Adrenal gland (tissue), 12 donors: ENCODE measurements around the gene AFAP1. TPM values are rescaled to one million over a fixed set of nuclear protein-coding genes. Genes with fewer than 3 reads are reported as not detected.

Experiments
- DNase-seq, 7 donors: peaks; one replicate each; pipeline ENCODE4 v3.0.0-alpha.2; 2019 to 2020
- H3K27ac ChIP-seq, 5 donors: fragments of 200-600 bp; sonication (generic) in 4 of 5; 1 replicate in 3 of 5; 2 replicates in 2 of 5; pipeline versions ENCODE4 v1.5.1 to v1.8.0; 2016 to 2020; ENCODE audit warnings: mild to moderate bottlenecking in 1 of 5
- H3K27me3 ChIP-seq: fragments of 200-600 bp; 2 replicates; pipeline ENCODE4 v1.8.0; 2021
- H3K36me3 ChIP-seq, 2 donors: fragments of 200-600 bp; replicated peaks in 1 of 2; 1 replicate in 1 of 2; 2 replicates in 1 of 2; pipeline versions ENCODE4 v1.5.1 to v1.8.0; 2018 to 2022
- H3K4me1 ChIP-seq, 2 donors: fragments of 200-600 bp; replicated peaks in 1 of 2; 1 replicate in 1 of 2; 2 replicates in 1 of 2; pipeline versions ENCODE4 v1.5.1 to v1.8.0; 2018 to 2021
- H3K4me3 ChIP-seq, 4 donors: fragments of 200-600 bp; sonication (generic) in 3 of 4; one replicate each; pipeline ENCODE4 v1.5.1; 2016 to 2018
- H3K9me3 ChIP-seq, 3 donors: fragments of 200-600 bp; sonication (generic) in 1 of 3; replicated peaks in 1 of 3; 1 replicate in 2 of 3; 2 replicates in 1 of 3; pipeline versions ENCODE4 v1.5.1 to v1.8.0; 2016 to 2021
- POLR2A ChIP-seq, 2 donors: fragments of 450-650 bp; IDR thresholded peaks; one replicate each; pipeline ENCODE4 v1.6.1; 2017; ENCODE audit warnings: antibody characterized with exemption in 2 of 2, mild to moderate bottlenecking in 2 of 2, moderate library complexity in 1 of 2
- WGBS, 4 donors: extraction: QIAGEN DNeasy Blood & Tissue Kit in 2 of 4; methylation state at CpG; one replicate each; pipeline versions ENCODE4 v1.1.5 to v1.1.7; 2013 to 2017; 5-methylcytosine and 5-hydroxymethylcytosine counted together
- intact Hi-C, 2 donors: fragments of 100-400 bp; cut with DNase I; formaldehyde crosslinking; loops; one replicate each; pipeline versions ENCODE4 v1.14.1 to v1.15.0; 2022 to 2023
- polyA plus RNA-seq, 3 donors: library from polyadenylated mRNA; stranded (reverse); fragments of 200-250 nt in 2 of 3; fragments of 350-450 nt in 1 of 3; fragmentation: Illumina TruSeq in 1 of 3; extraction: RNeasy Lipid Tissue Mini Kit (QIAGEN cat#74804) in 1 of 3; gene quantifications; one replicate each; pipeline ENCODE4 v1.2.3, GENCODE V29; 2013 to 2014
- total RNA-seq, 9 donors: library from RNA; depleted of rRNA in 4 of 9; stranded (reverse); fragments of >200 nt in 4 of 9; fragments of 120-200 nt in 1 of 9; fragmentation: NEBNext Ultra II Directional in 1 of 9; extraction: Animal tissue kit (Norgen Biotek cat#: 25700) in 1 of 9; gene quantifications; one replicate each; pipeline versions ENCODE4 v1.1.0 to v1.2.4, GENCODE V29; 2013 to 2023
- TF ChIP-seq, protein P1 (sequence below), 6 experiments: fragments of 450-650 bp in 4 of 6; fragments of 200-600 bp in 2 of 6; sonication (generic) in 1 of 6; IDR thresholded peaks; 1 replicate in 5 of 6; 2 replicates in 1 of 6; pipeline versions ENCODE4 v1.5.1 to v1.8.0; 2016 to 2021; ENCODE audit warnings: antibody characterized with exemption in 6 of 6, mild to moderate bottlenecking in 2 of 6, moderate library complexity in 1 of 6
- donor health status: healthy with polysubstance abuse.
- donor health status: Bipolar disorder and iron deficiency.
- donor health status: DM: yes; HTN: yes; CAD: no.
- donor health status: DM: no; HTN: no; CAD: no.
- donor health status: DM: no; HTN: no; CAD: no.
- donor health status: DM: yes; HTN: yes; CAD: no.

AFAP1 gene
- total and polyA plus RNA-seq, 12 donors: 3.3 to 16.1 (median 9.8) TPM

DNA sequence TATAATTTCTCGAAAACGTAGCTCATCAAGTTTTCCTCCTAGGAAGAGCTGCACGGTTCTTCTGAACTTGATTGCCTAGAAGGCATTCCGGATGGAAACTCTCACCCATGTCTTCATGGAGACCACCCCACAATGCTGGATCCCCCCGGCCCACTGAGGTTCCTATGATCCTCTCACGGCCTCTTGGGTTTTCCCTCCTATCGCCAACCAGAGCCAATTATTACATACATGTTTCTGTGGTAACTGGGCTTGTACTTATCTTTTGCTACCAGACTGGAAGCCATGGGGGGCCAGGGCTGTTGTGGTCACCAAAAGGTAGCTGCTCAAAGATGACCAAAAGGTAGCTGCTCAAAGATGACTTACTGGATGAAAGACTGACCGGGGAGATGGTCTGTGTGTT is 131.5 kb downstream of the AFAP1 start:
- intact Hi-C loops: no loop called here
- Histone ChIP-seq H3K9me3 (no peaks in the 10 kb centered on the region), H3K27me3 (no peaks in the 10 kb centered on the region), H3K36me3 (no peaks in the 10 kb centered on the region), H3K4me3 (no peak overlapping the region), H3K4me1 (no peaks in the 10 kb centered on the region), H3K27ac (peak overlapping the region in 2 of 5 donors; percentile 73 to 85)
- peak in 2 of 7 donors; percentile 11 to 24 for DNase-seq
- no peak for TF ChIP-seq POLR2A (IDR thresholded peaks at IDR 0.05)
- TF ChIP-seq, protein P1, sequence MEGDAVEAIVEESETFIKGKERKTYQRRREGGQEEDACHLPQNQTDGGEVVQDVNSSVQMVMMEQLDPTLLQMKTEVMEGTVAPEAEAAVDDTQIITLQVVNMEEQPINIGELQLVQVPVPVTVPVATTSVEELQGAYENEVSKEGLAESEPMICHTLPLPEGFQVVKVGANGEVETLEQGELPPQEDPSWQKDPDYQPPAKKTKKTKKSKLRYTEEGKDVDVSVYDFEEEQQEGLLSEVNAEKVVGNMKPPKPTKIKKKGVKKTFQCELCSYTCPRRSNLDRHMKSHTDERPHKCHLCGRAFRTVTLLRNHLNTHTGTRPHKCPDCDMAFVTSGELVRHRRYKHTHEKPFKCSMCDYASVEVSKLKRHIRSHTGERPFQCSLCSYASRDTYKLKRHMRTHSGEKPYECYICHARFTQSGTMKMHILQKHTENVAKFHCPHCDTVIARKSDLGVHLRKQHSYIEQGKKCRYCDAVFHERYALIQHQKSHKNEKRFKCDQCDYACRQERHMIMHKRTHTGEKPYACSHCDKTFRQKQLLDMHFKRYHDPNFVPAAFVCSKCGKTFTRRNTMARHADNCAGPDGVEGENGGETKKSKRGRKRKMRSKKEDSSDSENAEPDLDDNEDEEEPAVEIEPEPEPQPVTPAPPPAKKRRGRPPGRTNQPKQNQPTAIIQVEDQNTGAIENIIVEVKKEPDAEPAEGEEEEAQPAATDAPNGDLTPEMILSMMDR (IDR thresholded peaks at IDR 0.05): no peak
- WGBS, 4 donors: 94 to 97% (median 97%) methylated on average over 8 of the region's 8 CpGs

DNA sequence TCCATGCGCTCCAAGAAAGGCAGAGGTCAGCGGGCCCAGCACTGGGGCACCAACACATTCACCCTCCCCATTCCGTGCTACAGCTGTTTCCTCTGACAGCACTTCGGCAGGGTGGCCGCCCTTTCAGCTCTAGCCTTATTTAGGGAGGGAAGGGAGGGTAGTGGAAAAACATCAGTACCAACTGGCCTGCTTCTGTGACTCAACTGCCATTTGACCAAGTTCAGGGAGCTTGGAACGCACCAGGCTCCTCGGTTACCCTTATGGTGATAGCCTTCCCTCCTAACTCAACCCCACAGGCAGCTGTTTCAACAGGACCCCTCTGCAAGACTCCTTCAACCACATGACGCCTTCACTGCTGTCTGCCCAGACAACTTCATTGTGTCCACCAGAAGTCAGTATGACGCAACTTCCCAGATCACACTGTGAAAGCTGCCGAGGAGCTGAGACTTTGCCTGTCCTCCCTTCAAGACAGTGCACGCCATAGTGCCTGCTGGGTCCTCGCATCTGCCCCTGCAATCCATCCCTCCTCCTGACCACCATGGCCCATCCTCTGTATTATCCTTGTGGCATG is 132.2 kb downstream of the AFAP1 start:
- no peaks in the 10 kb centered on the region for H3K4me1 ChIP-seq
- peak overlapping the region in 3 of 5 donors; percentile 33 to 85 (median 73) for H3K27ac ChIP-seq
- peak in 3 of 7 donors; percentile 22 to 67 (median 25) for DNase-seq
- no peak overlapping the region for H3K4me3 ChIP-seq
- WGBS, 4 donors: 74 to 84% (median 75%) methylated on average over 12 of the region's 12 CpGs
- no peaks in the 10 kb centered on the region for H3K27me3 ChIP-seq
- intact Hi-C loops: no loop called here
- H3K36me3 ChIP-seq: no peaks in the 10 kb centered on the region
- H3K9me3 ChIP-seq: no peaks in the 10 kb centered on the region
- TF ChIP-seq, protein P1 (IDR thresholded peaks at IDR 0.05): no peak
- no peak for TF ChIP-seq POLR2A (IDR thresholded peaks at IDR 0.05)

DNA sequence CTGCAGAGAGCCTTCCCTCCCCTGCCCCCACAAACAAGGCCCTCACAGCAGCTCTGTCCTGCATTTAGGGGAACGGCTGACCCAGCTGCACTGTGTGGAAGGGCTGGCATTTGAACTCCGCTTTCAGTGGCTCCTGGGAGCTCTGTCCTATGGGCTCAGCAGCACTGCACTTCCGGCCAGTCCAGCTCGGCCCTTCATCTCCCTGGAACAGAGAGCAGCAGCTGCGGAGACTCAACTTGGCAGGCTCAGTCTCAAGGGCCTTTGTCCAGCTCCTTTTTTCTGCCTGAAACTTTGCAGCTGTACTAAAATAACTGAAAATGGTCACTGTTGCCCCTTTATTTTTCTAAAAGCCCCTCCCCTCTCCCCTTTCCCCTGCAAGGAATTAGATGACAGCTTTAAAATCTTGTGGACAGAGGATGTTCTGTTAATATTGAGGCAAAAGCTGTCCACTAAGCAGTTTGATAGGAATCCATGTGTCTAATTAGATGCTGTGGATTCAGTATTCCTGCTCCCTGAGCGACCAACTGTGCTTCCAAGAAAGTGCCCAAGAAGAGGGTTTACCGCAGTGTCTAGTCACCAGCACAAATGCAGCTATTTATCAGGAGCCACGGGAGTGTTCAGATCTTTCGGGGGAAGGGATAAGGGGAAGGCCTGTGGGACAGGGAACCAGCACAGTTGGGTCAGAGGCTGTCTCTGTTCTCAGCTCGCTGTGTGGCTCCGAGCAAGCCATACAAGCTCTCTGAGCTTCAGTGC is 133.1 kb downstream of the AFAP1 start:
- 61 to 79% (median 73%) methylated on average over 11 of the region's 11 CpGs for WGBS, 4 donors
- H3K36me3 ChIP-seq: no peaks in the 10 kb centered on the region
- H3K4me3 ChIP-seq: no peak overlapping the region
- intact Hi-C loops: no loop called here
- TF ChIP-seq, protein P1 (IDR thresholded peaks at IDR 0.05): no peak
- no peaks in the 10 kb centered on the region for H3K9me3 ChIP-seq
- peak in 6 of 7 donors; percentile 37 to 84 (median 64) for DNase-seq
- H3K27me3 ChIP-seq: no peaks in the 10 kb centered on the region
- no peaks in the 10 kb centered on the region for H3K4me1 ChIP-seq
- H3K27ac ChIP-seq: peak overlapping the region in 3 of 5 donors; percentile 56 to 85 (median 73)

DNA sequence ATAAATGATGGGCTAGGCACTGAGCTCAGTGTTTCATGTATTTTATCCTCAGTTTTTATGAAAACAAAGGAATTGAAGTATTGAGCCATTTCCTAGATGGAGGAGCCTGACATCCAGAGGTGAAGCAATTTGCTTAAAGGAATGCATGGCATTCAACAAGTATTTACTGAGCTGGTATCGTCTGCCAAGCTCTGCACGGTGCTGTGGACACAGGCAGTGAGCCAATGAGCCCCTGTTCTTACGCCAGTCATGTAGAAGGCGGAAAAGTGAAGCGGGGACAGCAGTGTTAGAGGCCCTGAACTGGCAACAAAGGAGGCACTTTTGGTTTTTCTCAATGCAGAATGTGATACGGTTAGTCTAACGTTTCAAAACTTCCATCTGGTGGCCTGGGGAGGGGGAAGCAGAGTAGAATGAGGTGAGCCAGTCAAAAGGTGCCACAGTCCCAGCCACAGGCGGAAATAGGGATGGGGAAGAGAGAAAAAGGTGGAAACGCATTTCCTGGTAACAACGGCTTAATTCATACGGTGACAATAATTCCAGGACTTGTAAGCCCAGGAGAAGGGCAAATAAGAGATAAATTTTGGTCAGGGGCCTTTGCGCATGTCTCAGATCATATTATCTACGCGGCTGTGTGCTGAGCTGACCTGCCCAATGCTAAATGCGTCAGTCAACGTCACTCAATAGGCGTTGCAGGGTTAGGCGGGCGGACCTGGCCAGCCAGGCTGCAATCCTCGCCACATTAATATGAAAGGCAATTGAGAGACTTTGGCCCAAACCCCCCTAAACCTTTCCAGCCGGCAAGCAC is 133.9 kb downstream of the AFAP1 start:
- H3K4me1 ChIP-seq: no peaks in the 10 kb centered on the region
- H3K36me3 ChIP-seq: no peaks in the 10 kb centered on the region
- 73 to 81% (median 77%) methylated on average over 17 to 21 of the region's 21 CpGs for WGBS, 4 donors
- TF ChIP-seq, protein P1 (IDR thresholded peaks at IDR 0.05): no peak
- no peak for TF ChIP-seq POLR2A (IDR thresholded peaks at IDR 0.05)
- H3K27me3 ChIP-seq: no peaks in the 10 kb centered on the region
- no peak overlapping the region for H3K4me3 ChIP-seq
- peak overlapping the region in 3 of 5 donors; percentile 56 to 85 (median 73) for H3K27ac ChIP-seq
- no peaks in the 10 kb centered on the region for H3K9me3 ChIP-seq
- intact Hi-C loops: loop anchor here in 1 of 2 donors (2.0 kb wide), 1 partner anchor 181 kb away; no protein-coding TSS in a partner anchor
- DNase-seq: peak in 4 of 7 donors; percentile 13 to 64 (median 52)
